Stimulated activated naive CD8-positive, alpha-beta T cell treated with anti-CD3 and anti-CD28 coated beads, Interleukin-15, Interleukin-2, amounts not matched to agents 100 U/mL and 50 U/mL, for 24 hours (primary cell): ENCODE results near the gene TBC1D3.
A peak's percentile ranks its signal among the peaks of the same experiment; 100 is the strongest.
"Not testable (repeated sequence)": the region's sequence is repeated elsewhere in the genome, so short reads cannot be mapped to it uniquely, and the experiment has no call there.

Experiments used
- ATAC-seq: fragments of 150-1000 bp; cut with Tn5 transposase; one replicate; pipeline ENCODE4 v1.10.0; 2021
- DNase-seq: peaks from one replicate; pipeline ENCODE4 v3.0.0; 2021

Gene TBC1D3

DNA sequence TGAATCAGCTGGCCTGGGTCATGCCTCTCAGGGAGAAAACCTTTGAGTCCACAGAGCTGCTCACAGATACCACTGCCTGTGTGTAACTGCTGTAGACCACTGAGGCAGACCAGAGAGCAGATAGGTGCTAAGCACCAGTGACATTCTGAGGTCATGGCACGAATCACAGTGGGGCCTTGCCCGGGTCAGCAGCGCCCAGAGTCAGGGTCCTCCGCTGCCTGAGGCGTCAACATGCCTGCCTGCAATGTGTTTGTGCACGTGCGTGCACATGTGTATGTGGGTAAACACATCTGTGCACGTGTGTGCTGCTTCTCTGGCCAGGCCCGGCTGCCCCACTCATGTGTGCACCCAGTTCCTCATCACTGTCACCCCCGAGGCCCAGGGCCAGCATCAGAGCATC lies at the start of gene TBC1D3:
TBC1D3 (minus strand) TSS at position 101 of the 400 bp plus-strand sequence. CDS start 1,526 bp downstream, outside the sequence.
- not testable (repeated sequence) for ATAC-seq, DNase-seq

- DNase-seq: not testable (repeated sequence)
- peak; percentile 75 for ATAC-seq
These were observed 40.4 kb upstream of the TBC1D3 start for GRCh38 chr17:38232790-38233189.

- DNase-seq, ATAC-seq: not testable (repeated sequence)
These were observed 33.6 kb upstream of the TBC1D3 start for GRCh38 chr17:38225844-38226495.

DNA sequence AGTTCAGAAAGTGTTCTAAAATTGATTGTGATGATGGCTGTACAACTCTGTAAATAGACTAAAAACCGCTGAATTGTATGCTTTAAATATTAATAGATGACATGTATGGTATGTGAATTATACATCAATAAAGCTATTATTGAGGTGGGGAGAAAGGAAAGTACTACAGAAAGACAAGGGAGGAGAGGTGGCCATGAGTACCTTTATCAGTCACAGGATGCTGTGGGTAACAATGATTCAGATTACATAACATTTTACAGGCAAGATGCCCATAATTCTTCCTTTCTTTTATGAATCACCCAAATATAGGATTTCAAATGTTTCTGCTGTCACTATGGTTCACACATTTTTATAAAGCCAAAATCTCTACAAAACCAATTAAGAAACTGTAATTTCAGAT lies 28.5 kb upstream of the TBC1D3 start:
- DNase-seq, ATAC-seq: not testable (repeated sequence)

- ATAC-seq, DNase-seq: not testable (repeated sequence)
These were observed 7.9 kb upstream of the TBC1D3 start for GRCh38 chr17:38200271-38200670.

DNA sequence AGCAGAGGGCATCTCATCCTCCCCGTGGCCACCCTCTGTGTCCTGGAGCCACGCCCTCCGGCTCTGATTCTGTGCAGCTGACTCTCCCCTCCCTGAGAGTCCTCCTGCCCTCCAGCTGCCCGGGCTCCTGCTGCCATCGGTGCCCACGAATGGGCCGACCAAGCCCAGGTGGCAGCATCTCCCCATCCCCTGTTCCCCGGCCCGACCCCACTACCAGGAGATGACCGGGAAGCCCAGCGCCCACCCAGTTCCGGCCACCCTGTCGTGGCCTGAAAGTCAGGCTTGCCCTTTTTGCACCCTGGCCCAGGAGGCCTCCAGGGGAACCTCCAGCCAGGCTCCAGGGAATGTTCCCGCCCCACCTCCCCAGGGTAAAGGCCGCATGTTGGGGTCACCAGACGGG lies 57.5 kb downstream of the TBC1D3 start:
- DNase-seq, ATAC-seq: not testable (repeated sequence)
